NT2/D1 (cell line): Measurements from ENCODE around the gene IL22.

Experiments
- SUZ12 ChIP-seq: IDR thresholded peaks from 2 replicates; pipeline ENCODE4 v1.6.1; 2011; ENCODE audit not compliant: insufficient read length, insufficient read depth; ENCODE audit errors: extremely low read depth
- YY1 ChIP-seq: IDR thresholded peaks from 2 replicates; pipeline ENCODE4 v1.6.1; 2011; ENCODE audit not compliant: insufficient read length, insufficient read depth

DNA sequence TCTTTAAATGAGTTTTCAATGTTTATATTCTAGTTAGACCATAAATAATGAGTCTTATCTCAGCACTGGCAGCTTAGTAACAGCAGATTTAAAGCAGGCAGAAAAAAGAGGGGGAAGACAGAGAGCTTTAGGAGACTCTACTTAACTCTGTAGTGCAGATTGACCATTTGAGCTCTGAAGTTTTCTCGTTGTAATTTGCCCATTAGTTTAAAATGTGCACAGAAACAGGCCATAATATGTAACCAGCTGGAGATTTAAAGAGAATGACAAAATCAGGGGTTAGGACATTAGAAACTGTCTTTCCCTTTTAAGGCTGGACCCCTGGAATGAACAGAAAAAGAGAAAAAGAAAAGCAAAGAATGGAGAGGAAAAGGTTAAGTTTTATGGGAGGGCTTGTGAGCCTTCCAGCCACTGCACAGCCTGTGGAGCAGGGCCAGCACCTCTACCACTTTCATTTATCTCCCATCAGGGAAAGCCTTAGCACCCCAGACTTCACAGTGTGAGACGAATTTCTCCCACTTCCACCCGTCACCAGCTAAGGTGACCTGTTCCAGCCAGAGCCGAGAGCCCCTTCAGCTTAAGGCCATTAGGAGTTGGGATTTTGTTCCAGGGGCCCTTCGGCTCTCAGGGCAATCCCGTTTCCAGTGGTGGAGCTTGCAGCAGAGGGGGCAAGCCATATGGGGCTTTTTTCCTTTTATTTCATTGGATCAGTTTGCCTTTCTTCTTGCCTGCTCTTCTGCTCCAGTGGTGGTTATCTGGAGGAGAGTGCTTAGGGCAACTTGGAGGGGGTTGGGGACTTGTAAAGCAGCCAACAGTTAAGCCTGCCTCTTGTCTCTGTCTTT lies 8.0 kb downstream of the IL22 start:
- TF ChIP-seq SUZ12 (no peak), YY1 (no peak)
